HFFc6 (cell line): Measurements from ENCODE around the gene TAF4B. TPM values are rescaled to one million over a fixed set of nuclear protein-coding genes. Genes with fewer than 3 reads are reported as not detected.

Experiments
- DNase-seq: peaks from one replicate; pipeline ENCODE4 v3.0.0-alpha.2; 2018
- H3K27ac Mint-ChIP-seq: 2 replicates; pipeline ENCODE4 v1.8.0; 2020; ENCODE audit warnings: mild to moderate bottlenecking, mixed read lengths
- H3K27me3 Mint-ChIP-seq: 2 replicates; pipeline ENCODE4 v1.8.0; 2021; ENCODE audit warnings: mild to moderate bottlenecking, moderate library complexity, mixed read lengths; ENCODE audit not compliant: insufficient read depth
- H3K36me3 Mint-ChIP-seq: 2 replicates; pipeline ENCODE4 v1.8.0; 2021; ENCODE audit warnings: low read depth, mixed read lengths
- H3K4me1 Mint-ChIP-seq: 2 replicates; pipeline ENCODE4 v1.8.0; 2020; ENCODE audit warnings: low read depth, mixed read lengths
- H3K4me3 Mint-ChIP-seq: 2 replicates; pipeline ENCODE4 v1.8.0; 2020; ENCODE audit warnings: mild to moderate bottlenecking, moderate library complexity, mixed read lengths
- H3K9me3 Mint-ChIP-seq: 2 replicates; pipeline ENCODE4 v1.8.0; 2020; ENCODE audit warnings: mild to moderate bottlenecking, mixed read lengths
- total RNA-seq, 6 experiments: library from RNA; stranded (reverse); fragmentation: NEBNext Ultra II Directional; extraction: Animal tissue kit (Norgen Biotek cat#: 25700); gene quantifications; 2 replicates in 1 of 6; 3 replicates in 5 of 6; pipeline ENCODE4 v1.2.3, GENCODE V29; 2021
- TF ChIP-seq, protein P1 (sequence below): fragments of 200-600 bp; sonication (generic); IDR thresholded peaks from 2 replicates; pipeline ENCODE4 v1.5.0; 2021; ENCODE audit warnings: antibody characterized with exemption, mild to moderate bottlenecking

Gene TAF4B
- total RNA-seq, 6 experiments from 2014 or later, result 0.94 to 2.2 (median 1.3) TPM

DNA sequence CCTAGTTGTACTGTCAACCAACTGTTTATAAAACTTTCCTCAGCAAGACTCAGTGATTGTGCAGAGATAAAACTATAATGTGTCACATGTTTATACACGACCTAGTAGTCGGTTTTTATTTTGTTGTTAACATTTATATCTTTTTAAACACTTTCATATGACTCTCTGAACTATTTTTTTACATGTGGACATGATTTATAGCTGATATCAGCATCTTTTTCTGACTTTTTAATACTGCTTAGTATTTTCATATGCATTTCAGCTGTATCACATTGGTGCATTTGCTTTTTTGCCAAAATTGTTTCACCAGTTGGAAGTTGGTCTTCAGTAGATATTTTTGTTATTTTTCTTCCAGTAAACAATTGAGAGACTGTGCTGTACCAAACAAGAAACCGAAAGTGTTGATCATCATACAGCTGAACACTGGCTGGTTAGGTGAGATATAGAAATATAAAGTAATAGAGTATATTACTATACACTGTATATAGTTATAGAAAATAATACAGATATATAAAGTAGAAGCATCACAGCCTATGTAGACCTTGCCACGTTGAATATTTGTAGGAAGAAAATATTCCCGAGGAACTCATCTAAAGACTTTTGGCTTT, 167.9 kb downstream of the TAF4B start:
- Mint-ChIP-seq H3K36me3 (no peaks in the 10 kb centered on the region), H3K9me3 (no peaks in the 10 kb centered on the region), H3K4me1 (no peaks in the 10 kb centered on the region), H3K4me3 (no peak overlapping the region), H3K27ac (no peak overlapping the region), H3K27me3 (peaks cover 2% of the 10 kb centered on the region; the same call in 1 of the 2 replicates)
- TF ChIP-seq, protein P1, sequence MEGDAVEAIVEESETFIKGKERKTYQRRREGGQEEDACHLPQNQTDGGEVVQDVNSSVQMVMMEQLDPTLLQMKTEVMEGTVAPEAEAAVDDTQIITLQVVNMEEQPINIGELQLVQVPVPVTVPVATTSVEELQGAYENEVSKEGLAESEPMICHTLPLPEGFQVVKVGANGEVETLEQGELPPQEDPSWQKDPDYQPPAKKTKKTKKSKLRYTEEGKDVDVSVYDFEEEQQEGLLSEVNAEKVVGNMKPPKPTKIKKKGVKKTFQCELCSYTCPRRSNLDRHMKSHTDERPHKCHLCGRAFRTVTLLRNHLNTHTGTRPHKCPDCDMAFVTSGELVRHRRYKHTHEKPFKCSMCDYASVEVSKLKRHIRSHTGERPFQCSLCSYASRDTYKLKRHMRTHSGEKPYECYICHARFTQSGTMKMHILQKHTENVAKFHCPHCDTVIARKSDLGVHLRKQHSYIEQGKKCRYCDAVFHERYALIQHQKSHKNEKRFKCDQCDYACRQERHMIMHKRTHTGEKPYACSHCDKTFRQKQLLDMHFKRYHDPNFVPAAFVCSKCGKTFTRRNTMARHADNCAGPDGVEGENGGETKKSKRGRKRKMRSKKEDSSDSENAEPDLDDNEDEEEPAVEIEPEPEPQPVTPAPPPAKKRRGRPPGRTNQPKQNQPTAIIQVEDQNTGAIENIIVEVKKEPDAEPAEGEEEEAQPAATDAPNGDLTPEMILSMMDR, result no peak
- no peak for DNase-seq

DNA sequence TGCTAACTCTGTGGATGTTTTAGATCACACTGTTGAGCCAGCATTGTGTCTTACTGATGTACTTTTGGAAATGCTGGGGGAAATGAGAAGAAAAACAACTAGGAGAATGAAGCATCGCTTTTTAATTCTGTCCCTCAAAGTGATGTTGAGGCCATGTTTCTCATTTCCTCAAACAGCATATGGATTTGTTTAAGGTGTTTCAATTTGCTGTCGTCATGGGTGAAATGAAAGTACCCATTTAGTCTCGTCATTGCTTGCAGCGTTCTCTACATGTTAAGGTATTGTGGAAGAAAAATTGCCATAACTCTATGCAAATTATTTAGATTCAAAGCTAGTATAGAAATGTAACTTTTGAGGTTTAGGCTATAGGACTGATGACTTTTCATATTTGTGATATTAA, 170.8 kb downstream of the TAF4B start:
- TF ChIP-seq, protein P1, result no peak
- DNase-seq, result no peak
- Mint-ChIP-seq H3K27ac (no peak overlapping the region), H3K9me3 (no peaks in the 10 kb centered on the region), H3K27me3 (peaks cover 2% of the 10 kb centered on the region; the same call in 1 of the 2 replicates), H3K4me3 (no peak overlapping the region), H3K4me1 (no peaks in the 10 kb centered on the region), H3K36me3 (no peaks in the 10 kb centered on the region)

DNA sequence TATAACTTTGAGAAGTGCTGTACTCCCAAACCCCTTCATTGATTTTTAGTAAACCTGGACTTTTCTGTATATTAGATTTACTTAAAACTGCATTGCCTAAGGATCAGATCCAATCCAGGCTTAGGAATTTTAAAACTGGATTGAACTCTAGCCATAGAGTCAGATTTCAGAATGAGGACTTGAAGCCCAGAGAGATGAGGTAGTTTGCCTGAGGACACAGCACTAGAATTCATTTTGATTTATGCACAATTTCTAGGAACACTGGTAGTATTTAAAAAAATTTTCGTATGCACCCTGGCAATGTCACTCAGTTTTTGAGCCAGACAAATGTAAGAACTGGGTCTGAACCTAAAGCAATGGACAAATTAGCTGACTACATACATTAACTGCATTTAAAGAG, 177.2 kb downstream of the TAF4B start:
- peaks cover 9% of the 10 kb centered on the region; the same call in 1 of the 2 replicates for H3K27me3 Mint-ChIP-seq
- TF ChIP-seq, protein P1, result no peak
- no peak for DNase-seq
- H3K4me1 Mint-ChIP-seq, result peaks cover 10% of the 10 kb centered on the region; the same call in 1 of the 2 replicates
- no peaks in the 10 kb centered on the region for H3K9me3 Mint-ChIP-seq
- H3K36me3 Mint-ChIP-seq, result no peaks in the 10 kb centered on the region
- no peak overlapping the region for H3K27ac Mint-ChIP-seq
- H3K4me3 Mint-ChIP-seq, result no peak overlapping the region

DNA sequence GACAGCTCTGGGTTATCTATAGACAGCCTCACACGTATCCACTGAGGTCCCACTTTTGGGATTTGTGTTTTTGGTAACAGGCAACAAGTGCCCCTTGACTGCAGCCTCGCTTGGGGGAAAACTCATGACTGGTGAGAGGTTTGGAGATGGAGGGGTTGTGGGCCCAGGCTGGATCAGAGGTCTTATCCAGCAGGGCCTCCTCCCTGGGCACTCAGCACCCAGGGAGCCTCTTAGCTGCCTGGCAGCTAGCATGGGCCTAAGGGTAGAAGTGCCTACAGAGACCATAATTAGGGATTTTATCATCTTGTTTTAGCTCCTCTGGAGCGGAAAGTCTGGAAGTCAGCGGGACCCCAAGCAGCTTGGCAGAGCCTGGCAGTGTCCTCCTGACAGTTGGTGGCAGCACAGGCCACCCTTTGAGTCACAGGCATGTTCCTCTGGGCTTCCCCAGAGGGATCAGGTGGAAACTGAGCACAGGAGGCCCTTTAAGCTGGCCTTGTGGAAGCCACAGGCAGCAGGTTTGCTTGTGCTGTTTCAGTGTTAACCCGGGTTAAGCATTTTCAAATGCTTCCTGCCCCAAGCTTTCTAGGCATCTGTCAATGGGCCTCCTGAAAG, 179.1 kb downstream of the TAF4B start:
- H3K4me3 Mint-ChIP-seq, result no peak overlapping the region
- peak; percentile 26 for DNase-seq
- no peak overlapping the region for H3K27ac Mint-ChIP-seq

DNA sequence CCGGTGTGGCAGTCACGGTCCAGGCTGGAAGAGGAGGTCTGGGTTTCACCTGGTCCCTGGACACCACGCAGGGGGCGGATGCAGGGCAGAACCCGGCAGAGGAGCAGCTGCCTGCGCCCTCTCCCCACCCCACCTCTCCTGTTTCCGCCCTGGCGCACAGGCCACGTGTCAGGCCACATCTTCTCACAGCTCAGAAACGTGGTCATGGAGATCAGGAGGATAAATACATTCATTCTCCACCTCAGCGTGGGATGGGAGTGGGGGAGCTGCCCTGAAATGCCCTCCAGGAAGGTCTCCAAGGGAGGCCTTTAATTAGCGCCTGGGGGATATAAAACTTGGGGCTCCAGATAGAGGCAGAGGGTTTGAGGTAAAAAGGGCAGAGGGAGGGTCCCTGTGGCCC, 180.1 kb downstream of the TAF4B start:
- H3K27ac Mint-ChIP-seq, result no peak overlapping the region
- H3K9me3 Mint-ChIP-seq, result no peaks in the 10 kb centered on the region
- H3K4me3 Mint-ChIP-seq, result no peak overlapping the region
- DNase-seq, result no peak
- no peaks in the 10 kb centered on the region for H3K36me3 Mint-ChIP-seq
- peaks cover 14% of the 10 kb centered on the region for H3K27me3 Mint-ChIP-seq
- TF ChIP-seq, protein P1, result no peak
- peaks cover 10% of the 10 kb centered on the region; the same call in 1 of the 2 replicates for H3K4me1 Mint-ChIP-seq

More for the DNA sequence above, 179.1 kb downstream of the TAF4B start:
- peaks cover 14% of the 10 kb centered on the region for H3K27me3 Mint-ChIP-seq
- peaks cover 10% of the 10 kb centered on the region; the same call in 1 of the 2 replicates for H3K4me1 Mint-ChIP-seq
- no peaks in the 10 kb centered on the region for H3K36me3 Mint-ChIP-seq
- TF ChIP-seq, protein P1, result peak; percentile 73
- no peaks in the 10 kb centered on the region for H3K9me3 Mint-ChIP-seq
